Lower lobe of right lung (tissue), 2 donors: Measurements from ENCODE around the gene PNKP. TPM values are rescaled to one million over a fixed set of nuclear protein-coding genes. Genes with fewer than 3 reads are reported as not detected.

ENCODE experiments used
- ATAC-seq, 2 donors: fragments of 200-7000 bp; cut with Tn5 transposase; one replicate each; pipeline ENCODE4 v1.9.1; 2020 to 2022; ENCODE audit warnings: mild to moderate bottlenecking in 2 of 2, moderate library complexity in 2 of 2
- DNase-seq: peaks from one replicate; pipeline ENCODE4 v3.0.0-alpha.2; 2020
- H3K27ac ChIP-seq: fragments of 200-600 bp; one replicate; pipeline ENCODE4 v1.8.0; 2022
- H3K27me3 ChIP-seq: fragments of 200-600 bp; one replicate; pipeline ENCODE4 v1.8.0; 2022; ENCODE audit warnings: low read depth
- H3K36me3 ChIP-seq: fragments of 200-600 bp; one replicate; pipeline ENCODE4 v1.8.0; 2022; ENCODE audit warnings: mild to moderate bottlenecking
- H3K4me1 ChIP-seq: fragments of 200-600 bp; one replicate; pipeline ENCODE4 v1.8.0; 2022
- H3K4me3 ChIP-seq: fragments of 200-600 bp; one replicate; pipeline ENCODE4 v1.8.0; 2022; ENCODE audit warnings: mild to moderate bottlenecking
- H3K9me3 ChIP-seq: fragments of 200-600 bp; one replicate; pipeline ENCODE4 v1.8.0; 2022
- intact Hi-C: fragments of 100-400 bp; cut with DNase I; formaldehyde crosslinking; loops from one replicate; pipeline ENCODE4 v1.11.0; 2022
- total RNA-seq: library from RNA; stranded (reverse); fragmentation: NEBNext Ultra II Directional; extraction: Animal tissue kit (Norgen Biotek cat#: 25700); gene quantifications from one replicate; pipeline ENCODE4 v1.2.1, GENCODE V29; 2021
- TF ChIP-seq, protein P1 (sequence below): fragments of 200-600 bp; IDR thresholded peaks from one replicate; pipeline ENCODE4 v1.8.0; 2022; ENCODE audit warnings: antibody characterized with exemption, mild to moderate bottlenecking
- donor health status: DM: no; HTN: yes; CAD: no; lungs with severe emphysema.

Gene PNKP
- total RNA-seq, 1 donor from 2014 or later, result 78.0 TPM

DNA sequence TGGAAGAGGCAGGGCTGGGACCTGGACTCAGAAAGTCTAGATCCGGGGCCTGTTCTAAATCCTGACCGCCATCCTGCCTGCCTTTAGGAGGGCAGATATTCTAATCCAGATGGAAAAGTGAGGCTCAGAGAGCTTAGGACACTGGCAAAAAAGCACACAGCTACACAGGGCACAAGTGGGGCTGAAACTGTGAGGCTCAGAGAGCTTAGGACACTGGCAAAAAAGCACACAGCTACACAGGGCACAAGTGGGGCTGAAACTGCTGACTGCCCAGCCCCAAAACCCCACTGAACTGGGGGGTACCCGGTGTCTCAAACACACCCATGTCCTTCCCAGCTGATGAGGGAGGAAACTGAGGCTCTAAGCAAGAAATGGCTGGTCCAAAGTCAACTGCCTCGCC, 7.8 kb upstream of the PNKP start:
- Histone ChIP-seq H3K36me3 (peaks cover 29% of the 10 kb centered on the region), H3K4me3 (peak overlapping the region; percentile 89), H3K9me3 (no peaks in the 10 kb centered on the region), H3K27ac (peak overlapping the region; percentile 99), H3K4me1 (peaks cover 32% of the 10 kb centered on the region), H3K27me3 (no peaks in the 10 kb centered on the region)
- DNase-seq (no peak), ATAC-seq (no peak)
- intact Hi-C loops, result no loop called here
- TF ChIP-seq, protein P1, sequence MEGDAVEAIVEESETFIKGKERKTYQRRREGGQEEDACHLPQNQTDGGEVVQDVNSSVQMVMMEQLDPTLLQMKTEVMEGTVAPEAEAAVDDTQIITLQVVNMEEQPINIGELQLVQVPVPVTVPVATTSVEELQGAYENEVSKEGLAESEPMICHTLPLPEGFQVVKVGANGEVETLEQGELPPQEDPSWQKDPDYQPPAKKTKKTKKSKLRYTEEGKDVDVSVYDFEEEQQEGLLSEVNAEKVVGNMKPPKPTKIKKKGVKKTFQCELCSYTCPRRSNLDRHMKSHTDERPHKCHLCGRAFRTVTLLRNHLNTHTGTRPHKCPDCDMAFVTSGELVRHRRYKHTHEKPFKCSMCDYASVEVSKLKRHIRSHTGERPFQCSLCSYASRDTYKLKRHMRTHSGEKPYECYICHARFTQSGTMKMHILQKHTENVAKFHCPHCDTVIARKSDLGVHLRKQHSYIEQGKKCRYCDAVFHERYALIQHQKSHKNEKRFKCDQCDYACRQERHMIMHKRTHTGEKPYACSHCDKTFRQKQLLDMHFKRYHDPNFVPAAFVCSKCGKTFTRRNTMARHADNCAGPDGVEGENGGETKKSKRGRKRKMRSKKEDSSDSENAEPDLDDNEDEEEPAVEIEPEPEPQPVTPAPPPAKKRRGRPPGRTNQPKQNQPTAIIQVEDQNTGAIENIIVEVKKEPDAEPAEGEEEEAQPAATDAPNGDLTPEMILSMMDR, result no peak

DNA sequence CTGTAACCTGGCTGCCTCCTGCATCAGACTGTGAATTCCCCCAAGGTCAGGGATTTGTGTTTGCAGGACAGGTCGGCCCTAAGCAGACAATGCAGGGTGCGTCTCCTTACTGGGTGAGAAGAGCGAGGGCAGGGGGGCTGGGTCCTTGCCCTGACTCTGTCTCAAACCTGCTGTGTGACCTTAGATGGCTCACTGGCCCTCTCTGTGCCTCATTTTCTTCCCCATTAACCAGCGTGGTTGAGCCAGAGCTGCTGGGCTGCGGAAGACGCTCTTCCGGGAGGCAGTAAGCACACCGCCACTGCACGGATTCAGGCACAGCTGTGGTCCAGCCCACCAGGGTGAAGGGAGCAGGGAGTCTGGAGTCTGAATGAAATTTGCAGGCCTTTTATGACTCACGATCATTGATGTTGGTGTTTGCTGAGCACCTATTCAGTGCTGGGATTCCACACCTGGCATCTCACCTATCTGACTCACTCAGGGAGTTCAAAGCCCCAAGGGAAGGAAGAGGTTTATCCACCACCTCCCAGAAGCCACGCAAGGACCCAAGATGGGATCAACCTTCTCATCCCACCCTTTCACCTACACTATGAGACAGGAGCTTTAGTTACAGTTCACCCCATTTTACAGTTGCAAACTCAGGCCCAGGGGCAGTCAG, 7.3 kb upstream of the PNKP start:
- H3K36me3 ChIP-seq, result peaks cover 23% of the 10 kb centered on the region
- DNase-seq (no peak), ATAC-seq (no peak)
- H3K4me1 ChIP-seq, result peaks cover 35% of the 10 kb centered on the region
- intact Hi-C loops, result no loop called here
- no peaks in the 10 kb centered on the region for H3K27me3 ChIP-seq
- TF ChIP-seq, protein P1, result no peak
- H3K9me3 ChIP-seq, result no peaks in the 10 kb centered on the region
- H3K27ac ChIP-seq, result no peak overlapping the region
- no peak overlapping the region for H3K4me3 ChIP-seq

DNA sequence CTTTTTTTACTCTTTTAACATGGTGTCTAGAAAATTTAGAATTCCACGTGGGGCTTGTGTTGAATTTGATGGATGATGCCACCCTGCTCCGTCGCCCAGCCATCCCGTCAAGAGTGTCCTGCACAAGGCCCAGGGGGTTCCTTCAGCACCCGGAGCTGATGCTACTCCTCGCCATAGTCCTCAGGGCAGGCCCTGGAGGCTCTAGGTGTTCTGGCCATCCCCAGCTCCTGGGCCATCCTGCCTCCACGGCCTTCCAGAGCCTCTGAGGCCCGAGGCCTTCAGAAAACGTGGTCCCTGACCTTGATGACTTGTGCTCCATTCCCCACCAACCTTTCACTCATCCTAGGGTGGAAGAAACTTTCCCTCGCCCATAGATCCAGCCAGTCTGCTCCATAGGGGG, 6.5 kb upstream of the PNKP start:
- intact Hi-C loops, result no loop called here
- no peak for ATAC-seq

DNA sequence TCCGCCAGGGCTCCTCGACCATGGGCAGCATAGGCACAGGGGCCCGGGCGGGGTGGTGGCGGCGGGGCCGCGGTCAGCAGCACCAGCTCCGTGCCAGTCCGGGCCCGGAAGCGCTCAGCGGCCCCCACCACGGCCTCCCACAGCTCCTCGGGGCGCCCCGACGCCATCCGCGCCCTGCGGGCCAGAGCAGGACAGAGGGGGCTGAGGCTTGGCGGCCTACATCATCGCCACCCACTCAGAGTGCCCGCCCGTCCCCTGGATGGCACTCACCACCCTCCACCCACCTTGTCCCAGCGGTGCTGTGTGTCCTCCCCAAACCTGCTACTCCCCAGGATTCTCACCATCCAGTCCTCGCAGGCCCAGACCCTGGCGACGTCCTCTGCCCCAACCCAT, 5.7 kb upstream of the PNKP start:
- Histone ChIP-seq H3K4me3 (no peak overlapping the region), H3K9me3 (no peaks in the 10 kb centered on the region), H3K36me3 (peaks cover 10% of the 10 kb centered on the region), H3K27ac (no peak overlapping the region), H3K4me1 (peaks cover 31% of the 10 kb centered on the region), H3K27me3 (no peaks in the 10 kb centered on the region)
- TF ChIP-seq, protein P1, result no peak
- intact Hi-C loops, result no loop called here
- no peak for DNase-seq
- ATAC-seq, result no peak

More for the DNA sequence above, 6.5 kb upstream of the PNKP start:
- no peak for DNase-seq
- H3K36me3 ChIP-seq, result peaks cover 15% of the 10 kb centered on the region
- no peak overlapping the region for H3K27ac ChIP-seq
- H3K4me3 ChIP-seq, result no peak overlapping the region
- no peaks in the 10 kb centered on the region for H3K9me3 ChIP-seq
- H3K27me3 ChIP-seq, result no peaks in the 10 kb centered on the region
- peaks cover 31% of the 10 kb centered on the region for H3K4me1 ChIP-seq
- TF ChIP-seq, protein P1, result no peak

DNA sequence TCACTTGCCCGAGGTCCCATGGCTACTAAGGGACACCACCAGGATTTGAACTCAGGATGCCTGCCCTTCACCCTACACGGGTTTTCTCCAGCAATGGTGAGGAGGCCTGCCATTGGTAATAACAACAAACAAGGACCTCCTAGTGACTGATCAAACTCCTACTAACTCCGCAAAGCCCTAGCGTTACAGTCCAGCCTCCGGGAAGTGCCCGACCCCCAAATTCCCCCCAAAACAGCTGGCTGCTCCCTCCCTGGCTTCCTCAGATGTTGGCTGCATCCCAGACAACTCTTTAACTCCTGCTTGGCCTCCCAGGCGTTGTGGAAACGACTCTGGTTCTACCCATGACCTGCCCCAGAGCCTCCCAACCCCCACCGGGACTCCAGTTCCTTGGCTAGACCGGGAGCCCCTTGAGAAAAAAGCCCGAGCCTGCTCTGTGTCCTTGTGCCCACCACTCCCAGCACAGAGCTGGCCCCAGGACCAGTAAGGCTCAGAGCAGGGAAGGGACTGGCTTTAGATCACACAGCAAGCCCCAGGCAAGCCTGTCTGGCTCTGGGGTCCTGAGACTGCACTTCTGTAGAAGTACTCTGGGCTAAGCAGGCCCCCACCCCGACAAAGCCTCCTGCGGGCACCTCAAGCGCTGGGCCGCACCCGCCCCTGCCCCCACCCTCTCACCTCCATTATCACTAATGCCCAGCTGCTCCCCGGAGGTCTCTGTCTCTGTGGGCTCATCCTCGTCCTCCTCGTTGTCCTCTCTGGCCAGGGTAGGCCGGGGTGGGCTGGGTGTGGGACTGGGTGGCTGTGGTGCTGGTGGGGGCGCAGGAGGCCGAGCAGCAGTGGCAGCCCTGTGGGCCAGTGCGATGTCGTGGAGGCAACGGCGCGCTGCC, 5.1 kb upstream of the PNKP start:
- DNase-seq (no peak), ATAC-seq (no peak)
- H3K36me3 ChIP-seq, result peaks cover 10% of the 10 kb centered on the region
- intact Hi-C loops, result no loop called here
- no peaks in the 10 kb centered on the region for H3K9me3 ChIP-seq
- no peak overlapping the region for H3K27ac ChIP-seq
- TF ChIP-seq, protein P1, result no peak
- no peak overlapping the region for H3K4me3 ChIP-seq
- peaks cover 35% of the 10 kb centered on the region for H3K4me1 ChIP-seq
- H3K27me3 ChIP-seq, result no peaks in the 10 kb centered on the region
